ENCODE data around the gene RBP3.

- TF ChIP-seq, protein P1, sequence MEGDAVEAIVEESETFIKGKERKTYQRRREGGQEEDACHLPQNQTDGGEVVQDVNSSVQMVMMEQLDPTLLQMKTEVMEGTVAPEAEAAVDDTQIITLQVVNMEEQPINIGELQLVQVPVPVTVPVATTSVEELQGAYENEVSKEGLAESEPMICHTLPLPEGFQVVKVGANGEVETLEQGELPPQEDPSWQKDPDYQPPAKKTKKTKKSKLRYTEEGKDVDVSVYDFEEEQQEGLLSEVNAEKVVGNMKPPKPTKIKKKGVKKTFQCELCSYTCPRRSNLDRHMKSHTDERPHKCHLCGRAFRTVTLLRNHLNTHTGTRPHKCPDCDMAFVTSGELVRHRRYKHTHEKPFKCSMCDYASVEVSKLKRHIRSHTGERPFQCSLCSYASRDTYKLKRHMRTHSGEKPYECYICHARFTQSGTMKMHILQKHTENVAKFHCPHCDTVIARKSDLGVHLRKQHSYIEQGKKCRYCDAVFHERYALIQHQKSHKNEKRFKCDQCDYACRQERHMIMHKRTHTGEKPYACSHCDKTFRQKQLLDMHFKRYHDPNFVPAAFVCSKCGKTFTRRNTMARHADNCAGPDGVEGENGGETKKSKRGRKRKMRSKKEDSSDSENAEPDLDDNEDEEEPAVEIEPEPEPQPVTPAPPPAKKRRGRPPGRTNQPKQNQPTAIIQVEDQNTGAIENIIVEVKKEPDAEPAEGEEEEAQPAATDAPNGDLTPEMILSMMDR (IDR thresholded peaks at IDR 0.05), result no peak
- no peak for TF ChIP-seq POLR2A (IDR thresholded peaks at IDR 0.05)
Observed at GRCh38 chr10:47322300-47323061, 25.7 kb upstream of the RBP3 start, which contains the start of gene GDF2.
